DOHH2 (cell line): Measurements from ENCODE around the gene DCAF15.

ENCODE experiments used
- H3F3A ChIP-seq: fragments of 200-600 bp; sonication (generic), shearing (Covaris generic); 2 replicates; pipeline ENCODE4 v1.6.0; 2016; ENCODE audit warnings: antibody characterized with exemption, mild to moderate bottlenecking; ENCODE audit not compliant: control insufficient read depth, insufficient read depth
- H3K27ac ChIP-seq: fragments of 200-600 bp; sonication (generic); 2 replicates; pipeline ENCODE4 v1.5.1; 2014; ENCODE audit warnings: low read depth, mild to moderate bottlenecking, low read length, moderate library complexity
- H3K27me3 ChIP-seq: fragments of 200-600 bp; sonication (generic); 2 replicates; pipeline ENCODE4 v1.6.1; 2014; ENCODE audit warnings: mild to moderate bottlenecking, low read length, mixed read lengths; ENCODE audit not compliant: control insufficient read depth
- H3K36me3 ChIP-seq: fragments of 200-600 bp; sonication (generic); 2 replicates; pipeline ENCODE4 v1.6.1; 2014; ENCODE audit warnings: mild to moderate bottlenecking, low read length, moderate library complexity, mixed read lengths; ENCODE audit not compliant: control insufficient read depth
- H3K4me1 ChIP-seq: fragments of 200-600 bp; sonication (generic); 2 replicates; pipeline ENCODE4 v1.6.1; 2014; ENCODE audit warnings: mild to moderate bottlenecking, low read length, mixed read lengths; ENCODE audit not compliant: control insufficient read depth
- H3K4me2 ChIP-seq: fragments of 200-600 bp; sonication (generic); 2 replicates; pipeline ENCODE4 v1.6.0; 2014; ENCODE audit warnings: mild to moderate bottlenecking, low read length, moderate library complexity
- H3K4me3 ChIP-seq: fragments of 200-600 bp; sonication (generic); 2 replicates; pipeline ENCODE4 v1.5.1; 2014; ENCODE audit warnings: mild to moderate bottlenecking, low read length, mixed read lengths
- H3K79me2 ChIP-seq: fragments of 200-600 bp; sonication (generic); 2 replicates; pipeline ENCODE4 v1.6.1; 2014; ENCODE audit warnings: mild to moderate bottlenecking, low read length, mixed read lengths; ENCODE audit not compliant: control insufficient read depth
- H3K9me2 ChIP-seq: fragments of 200-600 bp; sonication (generic); replicated peaks from 2 replicates; pipeline ENCODE4 v1.6.1; 2014; ENCODE audit warnings: mild to moderate bottlenecking, low read length, mixed read lengths; ENCODE audit not compliant: control insufficient read depth
- H3K9me3 ChIP-seq: fragments of 200-600 bp; sonication (generic); 2 replicates; pipeline ENCODE4 v1.6.1; 2014; ENCODE audit warnings: antibody characterized with exemption, low read length, mixed read lengths; ENCODE audit not compliant: control insufficient read depth, insufficient read depth
- H4K20me1 ChIP-seq: fragments of 200-600 bp; sonication (generic); 2 replicates; pipeline ENCODE4 v1.6.0; 2014; ENCODE audit warnings: low read depth, mild to moderate bottlenecking, antibody characterized with exemption, low read length, moderate library complexity; ENCODE audit not compliant: control insufficient read depth, insufficient read depth
- EZH2phosphoT487 ChIP-seq: fragments of 200-600 bp; sonication (generic); IDR thresholded peaks from 2 replicates; pipeline ENCODE4 v1.6.1; 2017; ENCODE audit warnings: borderline replicate concordance, mild to moderate bottlenecking, antibody characterized with exemption, low read length, moderate library complexity, mixed read lengths
- TF ChIP-seq, protein P1 (sequence below): fragments of 200-600 bp; sonication (generic); IDR thresholded peaks from one replicate; pipeline ENCODE4 v1.5.1; 2014; ENCODE audit warnings: antibody characterized with exemption, mild to moderate bottlenecking, low read depth, low read length; ENCODE audit not compliant: poor library complexity, severe bottlenecking

Gene DCAF15

DNA sequence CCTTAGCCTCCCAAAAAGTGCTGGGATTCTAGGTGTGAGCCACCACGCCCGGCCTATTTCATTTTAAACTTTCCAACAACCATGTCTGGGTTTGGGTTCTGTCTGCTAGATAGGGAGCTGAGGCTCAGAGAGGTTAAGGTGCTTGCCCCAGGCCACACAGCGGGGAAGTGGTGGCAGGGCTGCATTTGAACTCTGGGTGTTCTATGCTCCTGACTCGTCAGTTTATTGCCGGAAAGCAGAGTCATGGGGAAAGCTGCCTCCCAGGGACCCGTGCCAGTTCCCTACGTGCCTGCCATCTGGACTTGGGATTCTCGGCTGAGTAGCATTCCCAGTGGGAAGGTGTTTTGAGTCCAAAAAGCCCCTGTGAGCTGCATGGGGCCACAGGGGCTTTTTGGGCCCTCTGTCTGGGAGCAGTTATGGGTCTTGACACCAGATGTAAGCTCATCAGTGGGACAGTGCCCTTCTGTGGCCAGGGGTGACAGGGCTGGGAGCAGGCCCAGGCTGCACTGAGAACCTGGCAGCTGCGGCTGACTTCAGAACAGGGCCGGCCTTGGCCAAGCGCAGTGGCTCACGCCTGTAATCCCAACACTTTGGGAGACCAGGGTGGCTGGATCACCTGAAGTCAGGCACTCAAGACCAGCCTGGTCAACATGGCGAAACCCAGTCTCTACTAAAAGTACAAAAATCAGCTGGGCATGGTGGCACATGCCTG lies 42.9 kb downstream of the DCAF15 start:
- Histone ChIP-seq H3K4me2 (no peak overlapping the region), H3F3A (no peaks in the 10 kb centered on the region), H4K20me1 (no peaks in the 10 kb centered on the region), H3K4me3 (no peak overlapping the region), H3K36me3 (peaks cover 35% of the 10 kb centered on the region), H3K27me3 (no peaks in the 10 kb centered on the region), H3K9me3 (peaks cover 7% of the 10 kb centered on the region), H3K27ac (no peak overlapping the region), H3K9me2 (no peaks in the 10 kb centered on the region), H3K4me1 (no peaks in the 10 kb centered on the region), H3K79me2 (peaks cover 32% of the 10 kb centered on the region)
- TF ChIP-seq, protein P1, sequence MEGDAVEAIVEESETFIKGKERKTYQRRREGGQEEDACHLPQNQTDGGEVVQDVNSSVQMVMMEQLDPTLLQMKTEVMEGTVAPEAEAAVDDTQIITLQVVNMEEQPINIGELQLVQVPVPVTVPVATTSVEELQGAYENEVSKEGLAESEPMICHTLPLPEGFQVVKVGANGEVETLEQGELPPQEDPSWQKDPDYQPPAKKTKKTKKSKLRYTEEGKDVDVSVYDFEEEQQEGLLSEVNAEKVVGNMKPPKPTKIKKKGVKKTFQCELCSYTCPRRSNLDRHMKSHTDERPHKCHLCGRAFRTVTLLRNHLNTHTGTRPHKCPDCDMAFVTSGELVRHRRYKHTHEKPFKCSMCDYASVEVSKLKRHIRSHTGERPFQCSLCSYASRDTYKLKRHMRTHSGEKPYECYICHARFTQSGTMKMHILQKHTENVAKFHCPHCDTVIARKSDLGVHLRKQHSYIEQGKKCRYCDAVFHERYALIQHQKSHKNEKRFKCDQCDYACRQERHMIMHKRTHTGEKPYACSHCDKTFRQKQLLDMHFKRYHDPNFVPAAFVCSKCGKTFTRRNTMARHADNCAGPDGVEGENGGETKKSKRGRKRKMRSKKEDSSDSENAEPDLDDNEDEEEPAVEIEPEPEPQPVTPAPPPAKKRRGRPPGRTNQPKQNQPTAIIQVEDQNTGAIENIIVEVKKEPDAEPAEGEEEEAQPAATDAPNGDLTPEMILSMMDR, result no peak
- no peak for TF ChIP-seq EZH2phosphoT487

DNA sequence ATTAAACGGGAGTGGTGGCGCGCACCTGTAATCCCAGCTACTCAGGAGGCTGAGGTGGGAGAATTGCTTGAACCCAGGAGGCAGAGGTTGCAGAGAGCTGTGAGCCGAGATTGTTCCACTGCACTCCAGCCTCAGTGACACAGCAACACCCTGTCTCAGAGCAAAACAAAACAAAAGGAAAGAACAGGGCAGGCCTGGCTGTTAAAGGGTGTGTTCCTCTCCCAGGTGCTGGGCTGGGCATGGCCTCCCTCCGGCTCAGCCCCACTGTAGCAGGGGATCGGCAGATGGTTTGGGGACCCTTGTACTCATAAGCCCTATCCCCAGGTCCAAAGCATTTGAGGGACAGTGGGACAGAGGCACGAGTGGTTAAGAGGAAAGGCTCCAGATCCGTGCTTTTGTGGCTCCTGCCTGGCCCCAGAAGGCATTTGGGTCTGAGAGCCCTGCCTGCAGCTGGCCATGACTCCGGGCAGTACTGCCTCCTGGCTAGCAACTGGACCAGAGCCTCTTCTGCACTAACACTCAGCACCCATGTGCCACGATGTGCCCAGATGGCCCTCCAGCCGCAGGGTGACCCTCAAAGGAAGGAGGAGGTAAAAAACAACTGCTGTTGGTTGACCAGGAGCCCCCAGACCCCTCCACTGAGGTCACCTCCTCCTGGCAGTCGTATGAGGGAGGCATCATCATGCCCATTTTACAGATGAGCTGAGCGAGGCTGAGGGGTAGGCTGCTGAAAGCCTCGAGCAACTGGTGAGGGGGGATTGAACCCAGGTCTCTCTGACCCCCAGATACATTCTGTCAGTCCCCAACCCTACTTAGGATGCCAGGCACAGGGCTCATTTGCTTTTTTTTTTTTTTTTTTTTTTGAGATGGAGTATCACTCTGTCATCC lies 43.8 kb downstream of the DCAF15 start:
- Histone ChIP-seq H3K79me2 (peaks cover 41% of the 10 kb centered on the region), H3K36me3 (peaks cover 42% of the 10 kb centered on the region), H3K4me1 (peaks cover 7% of the 10 kb centered on the region), H3K27me3 (no peaks in the 10 kb centered on the region), H3K27ac (no peak overlapping the region), H3K4me2 (no peak overlapping the region), H3K9me2 (no peaks in the 10 kb centered on the region), H3K4me3 (no peak overlapping the region), H3F3A (no peaks in the 10 kb centered on the region), H4K20me1 (no peaks in the 10 kb centered on the region), H3K9me3 (peaks cover 7% of the 10 kb centered on the region)
- TF ChIP-seq, protein P1, result no peak
- TF ChIP-seq EZH2phosphoT487, result no peak

- Histone ChIP-seq H3K27ac (no peak overlapping the region), H3K4me1 (peaks cover 17% of the 10 kb centered on the region), H4K20me1 (no peaks in the 10 kb centered on the region), H3K4me2 (no peak overlapping the region), H3K27me3 (no peaks in the 10 kb centered on the region), H3K4me3 (no peak overlapping the region), H3K36me3 (peaks cover 41% of the 10 kb centered on the region), H3K79me2 (peaks cover 51% of the 10 kb centered on the region), H3K9me2 (no peaks in the 10 kb centered on the region), H3F3A (no peaks in the 10 kb centered on the region), H3K9me3 (peaks cover 7% of the 10 kb centered on the region)
- TF ChIP-seq EZH2phosphoT487, result no peak
- TF ChIP-seq, protein P1, result no peak
These were observed 44.8 kb downstream of the DCAF15 start for GRCh38 chr19:13996928-13997630.
